ENCODE measurements around the gene ZNF746. TPM values are rescaled to one million over a fixed set of nuclear protein-coding genes. Genes with fewer than 3 reads are reported as not detected.

The ZNF746 gene
- total RNA-seq, 1 donor from 2014 or later, result 21.2 TPM

- Mint-ChIP-seq H3K4me1 (no peaks in the 10 kb centered on the region), H3K9me3 (no peaks in the 10 kb centered on the region), H3K4me3 (no peak overlapping the region), H3K36me3 (ENCODE audit: low read depth) (peaks cover 14% of the 10 kb centered on the region), H3K27ac (ENCODE audit: unreplicated experiment) (no peak overlapping the region), H3K27me3 (ENCODE audit: low read depth) (no peaks in the 10 kb centered on the region)
- TF ChIP-seq, protein P1, sequence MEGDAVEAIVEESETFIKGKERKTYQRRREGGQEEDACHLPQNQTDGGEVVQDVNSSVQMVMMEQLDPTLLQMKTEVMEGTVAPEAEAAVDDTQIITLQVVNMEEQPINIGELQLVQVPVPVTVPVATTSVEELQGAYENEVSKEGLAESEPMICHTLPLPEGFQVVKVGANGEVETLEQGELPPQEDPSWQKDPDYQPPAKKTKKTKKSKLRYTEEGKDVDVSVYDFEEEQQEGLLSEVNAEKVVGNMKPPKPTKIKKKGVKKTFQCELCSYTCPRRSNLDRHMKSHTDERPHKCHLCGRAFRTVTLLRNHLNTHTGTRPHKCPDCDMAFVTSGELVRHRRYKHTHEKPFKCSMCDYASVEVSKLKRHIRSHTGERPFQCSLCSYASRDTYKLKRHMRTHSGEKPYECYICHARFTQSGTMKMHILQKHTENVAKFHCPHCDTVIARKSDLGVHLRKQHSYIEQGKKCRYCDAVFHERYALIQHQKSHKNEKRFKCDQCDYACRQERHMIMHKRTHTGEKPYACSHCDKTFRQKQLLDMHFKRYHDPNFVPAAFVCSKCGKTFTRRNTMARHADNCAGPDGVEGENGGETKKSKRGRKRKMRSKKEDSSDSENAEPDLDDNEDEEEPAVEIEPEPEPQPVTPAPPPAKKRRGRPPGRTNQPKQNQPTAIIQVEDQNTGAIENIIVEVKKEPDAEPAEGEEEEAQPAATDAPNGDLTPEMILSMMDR (conservative IDR thresholded peaks at IDR 0.05), result no peak
- DNase-seq (ENCODE audit: low read depth, low spot score), result no peak
Observed at GRCh38 chr7:149442924-149443323, 54.7 kb downstream of the ZNF746 start.

DNA sequence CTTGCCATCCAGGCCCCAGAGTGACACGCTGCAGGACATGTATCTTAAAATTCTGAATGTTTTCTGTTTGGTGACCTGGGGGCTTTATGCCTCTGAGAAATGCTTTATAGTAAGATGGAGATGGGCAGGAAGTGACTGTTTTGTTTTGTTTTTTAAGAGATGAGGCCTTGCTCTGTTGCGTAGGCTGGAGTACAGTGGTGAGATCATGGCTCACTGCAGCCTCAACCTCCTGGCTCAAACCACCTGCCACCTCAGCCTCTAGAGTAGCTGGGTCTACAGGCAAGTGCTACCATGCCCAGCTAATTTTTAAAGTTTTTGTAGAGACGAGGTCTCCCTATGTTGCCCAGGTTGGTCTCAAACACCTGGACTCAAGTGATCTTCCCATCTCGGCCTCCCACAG is 57.4 kb downstream of the ZNF746 start:
- Mint-ChIP-seq H3K27me3 (ENCODE audit: low read depth) (no peaks in the 10 kb centered on the region), H3K4me1 (no peaks in the 10 kb centered on the region), H3K4me3 (no peak overlapping the region), H3K36me3 (ENCODE audit: low read depth) (peaks cover 8% of the 10 kb centered on the region), H3K9me3 (no peaks in the 10 kb centered on the region), H3K27ac (ENCODE audit: unreplicated experiment) (no peak overlapping the region)
- DNase-seq (ENCODE audit: low read depth, low spot score), result no peak
- TF ChIP-seq, protein P1 (conservative IDR thresholded peaks at IDR 0.05), result no peak

GRCh38 chr7:149436358-149436757 is 61.3 kb downstream of the ZNF746 start:
- no peaks in the 10 kb centered on the region for H3K9me3 Mint-ChIP-seq
- H3K4me3 Mint-ChIP-seq, result no peak overlapping the region
- H3K27me3 Mint-ChIP-seq (ENCODE audit: low read depth), result no peaks in the 10 kb centered on the region
- TF ChIP-seq, protein P1 (conservative IDR thresholded peaks at IDR 0.05), result no peak
- peaks cover 15% of the 10 kb centered on the region for H3K36me3 Mint-ChIP-seq (ENCODE audit: low read depth)
- no peak overlapping the region for H3K27ac Mint-ChIP-seq (ENCODE audit: unreplicated experiment)
- DNase-seq (ENCODE audit: low read depth, low spot score), result no peak
- no peaks in the 10 kb centered on the region for H3K4me1 Mint-ChIP-seq

GRCh38 chr7:149433124-149433523 is 64.5 kb downstream of the ZNF746 start:
- H3K27me3 Mint-ChIP-seq (ENCODE audit: low read depth), result no peaks in the 10 kb centered on the region
- no peak overlapping the region for H3K4me3 Mint-ChIP-seq
- DNase-seq (ENCODE audit: low read depth, low spot score), result no peak
- no peaks in the 10 kb centered on the region for H3K4me1 Mint-ChIP-seq
- TF ChIP-seq, protein P1 (conservative IDR thresholded peaks at IDR 0.05), result no peak
- H3K27ac Mint-ChIP-seq (ENCODE audit: unreplicated experiment), result no peak overlapping the region
- peaks cover 24% of the 10 kb centered on the region for H3K36me3 Mint-ChIP-seq (ENCODE audit: low read depth)
- H3K9me3 Mint-ChIP-seq, result no peaks in the 10 kb centered on the region

GRCh38 chr7:149432121-149432691 is 65.4 kb downstream of the ZNF746 start:
- no peaks in the 10 kb centered on the region for H3K27me3 Mint-ChIP-seq (ENCODE audit: low read depth)
- H3K4me1 Mint-ChIP-seq, result no peaks in the 10 kb centered on the region
- DNase-seq (ENCODE audit: low read depth, low spot score), result no peak
- peaks cover 24% of the 10 kb centered on the region for H3K36me3 Mint-ChIP-seq (ENCODE audit: low read depth)
- no peaks in the 10 kb centered on the region for H3K9me3 Mint-ChIP-seq
- H3K4me3 Mint-ChIP-seq, result no peak overlapping the region
- TF ChIP-seq, protein P1 (conservative IDR thresholded peaks at IDR 0.05), result no peak
- H3K27ac Mint-ChIP-seq (ENCODE audit: unreplicated experiment), result no peak overlapping the region

Measured in neural crest cell (in vitro differentiated cells).